ENCODE measurements around the gene CRIM1. TPM values are rescaled to one million over a fixed set of nuclear protein-coding genes. Genes with fewer than 3 reads are reported as not detected.
A peak's percentile ranks its signal among the peaks of the same experiment; 100 is the strongest.

CRIM1 gene
- total and polyA plus RNA-seq, 5 experiments from 2014 or later: 0.12 to 2.0 (median 0.88) TPM

DNA sequence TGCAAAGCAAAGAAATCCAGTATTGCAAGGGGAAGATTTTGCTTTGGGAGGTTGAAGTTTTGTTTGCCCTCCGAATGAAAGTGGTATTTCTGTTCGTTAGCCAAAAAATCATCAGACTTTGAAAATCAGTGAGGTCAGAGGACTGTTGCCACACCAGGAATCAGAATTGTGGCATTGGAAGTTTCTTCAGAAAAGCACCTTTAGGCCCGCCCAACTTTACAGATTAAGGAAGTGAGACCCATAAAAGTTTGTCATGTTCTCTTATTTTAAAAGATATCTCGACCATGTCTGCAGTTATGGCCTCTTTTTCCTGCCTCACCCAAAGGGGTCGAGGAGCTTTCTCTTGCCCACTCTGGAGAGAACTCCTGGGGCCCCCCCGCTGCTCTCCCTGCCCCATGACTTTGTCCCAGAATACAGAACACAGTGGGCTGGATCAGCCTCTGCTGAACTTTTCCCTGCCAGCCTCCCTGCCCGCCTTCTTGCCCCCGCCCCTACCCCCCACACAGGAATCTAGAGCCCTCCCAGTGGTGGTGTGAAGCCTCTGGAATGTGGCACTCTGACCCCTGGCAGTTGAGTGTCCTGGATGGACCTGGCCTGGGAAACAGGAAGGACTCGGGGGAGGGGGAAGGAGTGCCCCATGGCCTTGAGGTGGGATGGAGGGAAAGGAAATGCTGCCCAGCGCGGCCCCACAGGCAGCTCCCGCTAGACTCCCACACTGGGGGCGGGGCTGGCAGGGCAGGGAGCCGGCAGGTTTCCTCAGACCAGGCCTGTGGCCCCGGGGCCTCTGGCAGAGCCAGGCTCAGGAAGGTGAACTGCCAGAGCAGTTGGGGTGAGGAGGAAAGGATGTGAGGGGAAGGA lies 25.3 kb downstream of the CRIM1 start:
- Mint-ChIP-seq H3K27ac (no peak overlapping the region), H3K4me3 (no peak overlapping the region), H3K9me3 (no peaks in the 10 kb centered on the region), H3K36me3 (no peaks in the 10 kb centered on the region), H3K27me3 (peaks cover 0 to 1% (median 0%) of the 10 kb centered on the region in 5 donors), H3K4me1 (peaks cover 0 to 1% (median 0%) of the 10 kb centered on the region in 4 donors)
- DNase-seq (no peak), ATAC-seq (no peak)
- POLR2A ChIA-PET: no interaction called here

GRCh38 chr2:36381993-36382392 lies 26.4 kb downstream of the CRIM1 start:
- ATAC-seq: no peak
- Mint-ChIP-seq H3K27ac (no peak overlapping the region), H3K9me3 (no peaks in the 10 kb centered on the region), H3K27me3 (no peaks in the 10 kb centered on the region), H3K4me1 (peaks cover 0 to under 1% (median 0%) of the 10 kb centered on the region in 4 donors), H3K36me3 (no peaks in the 10 kb centered on the region), H3K4me3 (no peak overlapping the region)
- POLR2A ChIA-PET: no interaction called here
- DNase-seq: no peak

GRCh38 chr2:36382472-36382871 lies 26.9 kb downstream of the CRIM1 start:
- no peaks in the 10 kb centered on the region for H3K36me3 Mint-ChIP-seq
- H3K27me3 Mint-ChIP-seq: no peaks in the 10 kb centered on the region
- DNase-seq (no peak), ATAC-seq (no peak)
- H3K27ac Mint-ChIP-seq: no peak overlapping the region
- POLR2A ChIA-PET: no interaction called here
- H3K9me3 Mint-ChIP-seq: no peaks in the 10 kb centered on the region
- peaks cover 2 to 5% (median 4%) of the 10 kb centered on the region in 4 donors for H3K4me1 Mint-ChIP-seq
- no peak overlapping the region for H3K4me3 Mint-ChIP-seq

DNA sequence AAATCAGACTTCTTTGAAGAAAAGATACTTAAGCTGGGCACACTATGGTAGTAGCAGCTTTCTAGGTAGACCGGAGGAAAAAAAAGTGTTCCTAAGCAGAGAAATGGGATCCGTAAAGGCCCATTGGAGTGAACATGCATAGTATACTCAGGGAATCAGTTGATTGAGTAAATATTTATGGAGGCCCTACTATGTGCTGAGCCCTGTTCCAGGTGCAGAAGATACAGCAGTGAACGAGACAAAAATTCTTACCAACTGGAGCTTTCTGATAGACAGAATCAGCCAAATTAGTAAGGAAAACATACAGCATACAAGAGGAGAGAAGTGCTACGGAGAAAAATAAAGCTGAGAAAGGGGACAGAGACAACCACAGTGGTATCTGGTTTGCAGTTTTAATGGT lies 28.1 kb downstream of the CRIM1 start:
- no peak for ATAC-seq
- Mint-ChIP-seq H3K9me3 (no peaks in the 10 kb centered on the region), H3K27ac (no peak overlapping the region), H3K4me3 (no peak overlapping the region), H3K27me3 (no peaks in the 10 kb centered on the region), H3K36me3 (no peaks in the 10 kb centered on the region), H3K4me1 (peaks cover 4 to 10% (median 8%) of the 10 kb centered on the region in 4 donors)
- POLR2A ChIA-PET: no interaction called here
- no peak for DNase-seq

DNA sequence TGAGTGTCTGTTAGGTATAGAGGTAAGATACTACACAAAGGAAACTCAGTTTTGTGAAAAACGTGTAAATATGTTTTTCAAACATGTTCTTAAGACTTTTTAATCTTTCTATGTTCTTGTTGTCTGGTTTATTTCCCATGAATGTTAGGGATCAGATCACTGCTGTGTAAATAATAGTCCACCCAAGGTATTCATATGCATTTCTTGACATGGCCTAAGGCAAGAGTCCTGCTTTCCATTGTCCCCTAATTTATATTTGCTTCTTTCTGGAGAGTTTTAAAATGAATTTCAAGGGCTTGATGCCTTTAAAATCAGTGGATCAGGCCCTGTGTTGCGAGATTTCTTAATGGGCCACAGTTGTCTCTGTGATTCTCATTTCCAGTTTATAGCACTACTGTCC lies 28.9 kb downstream of the CRIM1 start:
- Mint-ChIP-seq H3K9me3 (no peaks in the 10 kb centered on the region), H3K4me3 (no peak overlapping the region), H3K27ac (no peak overlapping the region), H3K4me1 (peaks cover 4 to 10% (median 8%) of the 10 kb centered on the region in 4 donors), H3K36me3 (no peaks in the 10 kb centered on the region), H3K27me3 (no peaks in the 10 kb centered on the region)
- ATAC-seq: no peak
- POLR2A ChIA-PET: no interaction called here
- DNase-seq: no peak

DNA sequence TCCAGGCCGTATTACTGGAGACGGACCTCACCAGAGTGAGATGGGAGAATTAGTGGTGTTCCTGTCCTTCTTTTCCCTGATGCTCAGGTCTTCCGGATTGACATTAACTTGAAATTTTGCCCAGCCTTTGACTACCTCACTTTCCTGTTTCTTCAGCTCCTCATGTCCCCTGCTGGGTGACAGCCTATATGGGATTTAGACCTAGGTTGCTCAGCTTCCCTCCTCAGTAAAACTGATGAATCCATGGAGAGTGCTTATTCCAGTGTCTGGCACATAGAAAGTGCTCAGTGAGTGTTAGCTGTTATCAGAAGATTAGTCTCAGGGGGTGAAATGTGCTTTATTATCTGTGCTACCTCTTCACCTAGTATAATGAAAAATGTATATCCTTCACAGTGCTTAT lies 30.0 kb downstream of the CRIM1 start:
- H3K27me3 Mint-ChIP-seq: no peaks in the 10 kb centered on the region
- H3K36me3 Mint-ChIP-seq: no peaks in the 10 kb centered on the region
- H3K4me1 Mint-ChIP-seq: peaks cover 4 to 10% (median 8%) of the 10 kb centered on the region in 4 donors
- no peak for ATAC-seq
- no peaks in the 10 kb centered on the region for H3K9me3 Mint-ChIP-seq
- H3K4me3 Mint-ChIP-seq: no peak overlapping the region
- no peak for DNase-seq
- POLR2A ChIA-PET: no interaction called here
- H3K27ac Mint-ChIP-seq: no peak overlapping the region

DNA sequence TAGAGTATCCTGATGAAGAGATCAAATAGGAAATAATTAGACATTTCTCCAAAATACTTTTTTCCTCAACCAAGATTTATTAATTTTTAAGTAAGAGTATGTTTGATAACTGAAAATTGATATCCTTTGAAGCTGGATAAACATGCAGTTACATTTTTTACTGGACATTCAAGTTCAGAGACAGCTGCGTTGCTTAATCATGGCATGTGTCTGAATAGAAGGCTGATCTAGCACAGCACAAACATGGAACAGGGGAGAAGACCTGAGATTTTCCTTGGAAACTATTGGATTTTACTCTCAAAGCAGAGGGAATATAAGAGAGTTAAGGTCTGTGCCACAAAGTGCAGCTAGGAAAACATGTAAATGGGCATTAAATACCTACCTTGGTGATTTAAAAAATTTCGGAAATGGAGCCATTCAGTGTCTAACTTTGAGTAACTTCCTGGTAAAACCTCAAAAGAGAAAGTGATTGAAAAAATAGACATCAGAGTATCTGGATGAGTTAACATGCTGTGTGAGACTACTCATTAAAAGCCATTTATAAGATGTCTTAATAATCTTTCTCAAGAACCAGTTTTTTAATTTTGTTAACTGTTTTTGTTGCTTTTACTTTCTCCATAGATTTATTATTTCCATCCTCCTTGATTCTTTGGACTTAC lies 31.8 kb downstream of the CRIM1 start:
- no peak for ATAC-seq
- POLR2A ChIA-PET: no interaction called here

GRCh38 chr2:36388472-36388871 lies 32.9 kb downstream of the CRIM1 start:
- no peaks in the 10 kb centered on the region for H3K9me3 Mint-ChIP-seq
- H3K4me3 Mint-ChIP-seq: no peak overlapping the region
- peaks cover 4 to 10% (median 8%) of the 10 kb centered on the region in 4 donors for H3K4me1 Mint-ChIP-seq
- DNase-seq: no peak
- peaks cover 0 to 1% (median 0%) of the 10 kb centered on the region in 5 donors for H3K27me3 Mint-ChIP-seq
- no peak for ATAC-seq
- H3K27ac Mint-ChIP-seq: no peak overlapping the region
- POLR2A ChIA-PET: no interaction called here
- no peaks in the 10 kb centered on the region for H3K36me3 Mint-ChIP-seq

More for the DNA sequence above, 31.8 kb downstream of the CRIM1 start:
- DNase-seq: no peak
- Mint-ChIP-seq H3K27me3 (no peaks in the 10 kb centered on the region), H3K36me3 (no peaks in the 10 kb centered on the region), H3K9me3 (no peaks in the 10 kb centered on the region), H3K4me1 (peaks cover 4 to 10% (median 8%) of the 10 kb centered on the region in 4 donors), H3K4me3 (peak overlapping the region in 1 of 10 donors; percentile 16), H3K27ac (peak overlapping the region in 1 of 10 donors; percentile 64)

GRCh38 chr2:36389091-36389564 lies 33.5 kb downstream of the CRIM1 start:
- no peaks in the 10 kb centered on the region for H3K36me3 Mint-ChIP-seq
- no peak overlapping the region for H3K4me3 Mint-ChIP-seq
- DNase-seq (no peak), ATAC-seq (no peak)
- no peaks in the 10 kb centered on the region for H3K9me3 Mint-ChIP-seq
- POLR2A ChIA-PET: no interaction called here
- H3K27me3 Mint-ChIP-seq: peaks cover 0 to 6% (median 0%) of the 10 kb centered on the region in 5 donors
- peaks cover 4 to 10% (median 8%) of the 10 kb centered on the region in 4 donors for H3K4me1 Mint-ChIP-seq
- H3K27ac Mint-ChIP-seq: no peak overlapping the region

GRCh38 chr2:36389577-36389976 lies 34.0 kb downstream of the CRIM1 start:
- DNase-seq (no peak), ATAC-seq (no peak)
- Mint-ChIP-seq H3K4me1 (peaks cover 4 to 10% (median 8%) of the 10 kb centered on the region in 4 donors), H3K4me3 (no peak overlapping the region), H3K36me3 (no peaks in the 10 kb centered on the region), H3K9me3 (no peaks in the 10 kb centered on the region), H3K27me3 (peaks cover 0 to 6% (median 0%) of the 10 kb centered on the region in 5 donors), H3K27ac (no peak overlapping the region)
- POLR2A ChIA-PET: no interaction called here

DNA sequence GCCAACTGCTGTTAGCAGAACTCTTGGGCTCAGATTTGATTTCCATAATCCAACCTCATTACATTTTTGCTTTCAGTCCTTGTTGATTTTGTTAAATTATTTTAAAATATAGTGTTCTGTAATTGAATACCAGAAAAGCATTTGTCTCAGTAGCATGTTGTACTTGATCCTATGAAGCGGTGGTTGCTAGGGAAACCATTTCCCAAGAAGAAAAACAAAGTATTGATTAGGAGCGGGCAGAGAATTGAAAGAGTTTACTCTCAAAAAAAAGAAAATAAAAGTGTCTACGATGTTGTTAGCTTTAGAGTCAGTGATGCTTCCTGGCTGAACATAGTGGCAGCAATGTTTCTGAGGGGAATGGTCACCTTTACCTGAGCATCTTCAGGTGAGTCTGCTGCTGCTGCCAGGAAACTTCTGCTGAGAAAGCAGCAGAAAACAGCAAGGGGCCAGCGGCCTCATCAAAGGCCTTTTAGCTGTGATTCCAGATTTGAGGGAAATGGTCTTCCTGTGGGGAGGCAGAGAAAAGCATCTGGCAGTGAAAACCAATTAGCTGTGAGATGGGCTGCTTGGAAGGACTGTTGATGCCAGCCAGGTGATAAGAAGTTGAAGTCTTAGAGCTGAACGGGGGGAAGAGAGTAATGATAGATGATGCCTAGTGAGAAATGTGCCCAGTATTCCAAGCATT lies 37.1 kb downstream of the CRIM1 start:
- ATAC-seq (no peak), DNase-seq (no peak)
- peaks cover 1 to 3% (median 2%) of the 10 kb centered on the region in 4 donors for H3K4me1 Mint-ChIP-seq
- no peak overlapping the region for H3K4me3 Mint-ChIP-seq
- no peak overlapping the region for H3K27ac Mint-ChIP-seq
- POLR2A ChIA-PET: no interaction called here
- H3K36me3 Mint-ChIP-seq: no peaks in the 10 kb centered on the region
- peaks cover 0 to 6% (median 0%) of the 10 kb centered on the region in 5 donors for H3K27me3 Mint-ChIP-seq
- no peaks in the 10 kb centered on the region for H3K9me3 Mint-ChIP-seq

- ATAC-seq (no peak), DNase-seq (no peak)
- no peak overlapping the region for H3K4me3 Mint-ChIP-seq
- peaks cover 0 to 6% (median 0%) of the 10 kb centered on the region in 5 donors for H3K27me3 Mint-ChIP-seq
- POLR2A ChIA-PET: no interaction called here
- no peaks in the 10 kb centered on the region for H3K4me1 Mint-ChIP-seq
- no peaks in the 10 kb centered on the region for H3K9me3 Mint-ChIP-seq
- H3K36me3 Mint-ChIP-seq: no peaks in the 10 kb centered on the region
- no peak overlapping the region for H3K27ac Mint-ChIP-seq
These were observed 38.2 kb downstream of the CRIM1 start for GRCh38 chr2:36393738-36394256.

DNA sequence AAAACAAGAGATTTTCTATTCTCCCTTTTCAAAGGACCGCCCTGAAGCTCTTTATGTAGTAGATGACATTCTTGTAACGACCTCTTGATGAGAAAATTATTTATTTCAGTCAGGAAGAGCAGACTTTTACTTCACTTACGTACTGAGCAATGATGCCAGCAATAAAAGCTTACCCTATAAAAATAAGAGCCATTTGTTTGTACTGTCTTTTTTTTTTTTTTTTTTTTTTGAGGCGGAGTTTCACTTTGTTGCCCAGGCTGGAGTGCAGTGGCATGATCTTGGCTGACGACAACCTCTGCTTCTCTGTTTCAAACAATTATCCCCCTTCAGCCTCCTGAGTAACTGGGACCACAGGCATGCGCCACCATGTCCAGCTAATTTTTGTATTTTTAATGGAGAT lies 39.2 kb downstream of the CRIM1 start:
- POLR2A ChIA-PET: no interaction called here
- H3K4me1 Mint-ChIP-seq: no peaks in the 10 kb centered on the region
- DNase-seq (no peak), ATAC-seq (no peak)
- H3K9me3 Mint-ChIP-seq: no peaks in the 10 kb centered on the region
- no peak overlapping the region for H3K27ac Mint-ChIP-seq
- H3K27me3 Mint-ChIP-seq: peaks cover 0 to 6% (median 0%) of the 10 kb centered on the region in 5 donors
- H3K4me3 Mint-ChIP-seq: no peak overlapping the region
- no peaks in the 10 kb centered on the region for H3K36me3 Mint-ChIP-seq

All from naive thymus-derived CD8-positive, alpha-beta T cell (primary cell).